ENCODE results near the gene BBS9. TPM values are rescaled to one million over a fixed set of nuclear protein-coding genes. Genes with fewer than 3 reads are reported as not detected.
"Not testable (repeated sequence)": the region's sequence is repeated elsewhere in the genome, so short reads cannot be mapped to it uniquely, and the experiment has no call there.

BBS9 gene
- total RNA-seq, 2 donors from 2014 or later: 23.0 to 28.6 TPM

DNA sequence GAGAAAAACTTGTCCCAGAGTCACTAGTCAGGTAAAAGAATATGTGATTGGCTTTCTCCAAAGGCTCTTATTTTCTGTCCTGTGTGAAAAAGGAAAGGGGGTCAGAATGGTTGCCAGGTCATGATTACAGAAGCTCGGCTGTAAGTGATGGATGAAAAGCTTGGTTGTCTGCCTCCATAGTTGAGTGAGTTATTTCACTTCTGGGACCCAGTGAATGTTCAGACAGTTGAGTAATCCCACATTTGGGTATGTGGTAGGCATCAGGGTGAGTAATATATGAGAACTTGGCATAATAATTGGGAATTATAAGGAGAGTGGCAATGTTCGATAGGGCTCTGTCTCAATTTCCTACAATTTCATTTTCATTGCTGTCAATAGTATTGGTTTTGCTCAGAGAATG is 72.5 kb downstream of the BBS9 start:
- Histone ChIP-seq H3K27me3 (replicated peaks; ENCODE audit: insufficient read depth) (no peaks in the 10 kb centered on the region), H3K27ac (no peak overlapping the region), H3K4me3 (no peak overlapping the region), H3K36me3 (no peaks in the 10 kb centered on the region), H3K4me1 (ENCODE audit: control insufficient read depth in 1 of 2, low read depth in 2 of 2) (no peaks in the 10 kb centered on the region), H3K9me3 (no peaks in the 10 kb centered on the region)
- TF ChIP-seq, protein P1, sequence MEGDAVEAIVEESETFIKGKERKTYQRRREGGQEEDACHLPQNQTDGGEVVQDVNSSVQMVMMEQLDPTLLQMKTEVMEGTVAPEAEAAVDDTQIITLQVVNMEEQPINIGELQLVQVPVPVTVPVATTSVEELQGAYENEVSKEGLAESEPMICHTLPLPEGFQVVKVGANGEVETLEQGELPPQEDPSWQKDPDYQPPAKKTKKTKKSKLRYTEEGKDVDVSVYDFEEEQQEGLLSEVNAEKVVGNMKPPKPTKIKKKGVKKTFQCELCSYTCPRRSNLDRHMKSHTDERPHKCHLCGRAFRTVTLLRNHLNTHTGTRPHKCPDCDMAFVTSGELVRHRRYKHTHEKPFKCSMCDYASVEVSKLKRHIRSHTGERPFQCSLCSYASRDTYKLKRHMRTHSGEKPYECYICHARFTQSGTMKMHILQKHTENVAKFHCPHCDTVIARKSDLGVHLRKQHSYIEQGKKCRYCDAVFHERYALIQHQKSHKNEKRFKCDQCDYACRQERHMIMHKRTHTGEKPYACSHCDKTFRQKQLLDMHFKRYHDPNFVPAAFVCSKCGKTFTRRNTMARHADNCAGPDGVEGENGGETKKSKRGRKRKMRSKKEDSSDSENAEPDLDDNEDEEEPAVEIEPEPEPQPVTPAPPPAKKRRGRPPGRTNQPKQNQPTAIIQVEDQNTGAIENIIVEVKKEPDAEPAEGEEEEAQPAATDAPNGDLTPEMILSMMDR (IDR thresholded peaks at IDR 0.05): no peak
- ATAC-seq (ENCODE audit: insufficient number of reproducible peaks, low FRiP score, low read depth): no peak
- DNase-seq (ENCODE audit: low spot score): no peak

DNA sequence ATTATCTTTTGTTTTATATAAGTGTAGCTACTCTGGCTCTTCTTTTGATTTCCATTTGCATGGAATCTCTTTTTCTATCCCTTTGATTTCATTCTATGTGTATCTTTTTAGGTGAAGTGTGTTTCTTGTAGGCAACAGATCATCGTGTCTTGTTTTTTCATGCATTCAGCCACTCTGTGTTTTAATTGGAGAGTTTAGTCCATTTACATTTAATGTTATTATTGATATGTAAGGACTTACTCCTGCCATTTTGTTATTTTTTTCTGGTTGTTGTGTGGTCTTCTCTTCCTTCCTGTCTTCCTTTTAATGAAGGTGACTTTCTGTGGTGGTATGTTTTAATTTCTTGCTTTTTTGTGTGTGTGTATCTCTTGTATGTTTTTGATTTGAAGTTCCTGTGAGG is 81.6 kb downstream of the BBS9 start:
- TF ChIP-seq, protein P1 (IDR thresholded peaks at IDR 0.05): no peak
- Histone ChIP-seq H3K36me3 (peaks cover 3% of the 10 kb centered on the region), H3K9me3 (peaks cover 14% of the 10 kb centered on the region), H3K27me3 (replicated peaks; ENCODE audit: insufficient read depth) (no peaks in the 10 kb centered on the region), H3K27ac (no peak overlapping the region), H3K4me1 (ENCODE audit: control insufficient read depth in 1 of 2, low read depth in 2 of 2) (no peaks in the 10 kb centered on the region), H3K4me3 (no peak overlapping the region)
- DNase-seq (ENCODE audit: low spot score) (no peak), ATAC-seq (ENCODE audit: insufficient number of reproducible peaks, low FRiP score, low read depth) (no peak)

- Histone ChIP-seq H3K36me3 (peaks cover 3% of the 10 kb centered on the region), H3K27ac (no peak overlapping the region), H3K9me3 (peaks cover 14% of the 10 kb centered on the region), H3K4me1 (ENCODE audit: control insufficient read depth in 1 of 2, low read depth in 2 of 2) (no peaks in the 10 kb centered on the region), H3K27me3 (replicated peaks; ENCODE audit: insufficient read depth) (no peaks in the 10 kb centered on the region), H3K4me3 (no peak overlapping the region)
- ATAC-seq (ENCODE audit: insufficient number of reproducible peaks, low FRiP score, low read depth) (no peak), DNase-seq (ENCODE audit: low spot score) (no peak)
- TF ChIP-seq, protein P1 (IDR thresholded peaks at IDR 0.05): no peak
These were observed 82.8 kb downstream of the BBS9 start for GRCh38 chr7:33212144-33212543.

DNA sequence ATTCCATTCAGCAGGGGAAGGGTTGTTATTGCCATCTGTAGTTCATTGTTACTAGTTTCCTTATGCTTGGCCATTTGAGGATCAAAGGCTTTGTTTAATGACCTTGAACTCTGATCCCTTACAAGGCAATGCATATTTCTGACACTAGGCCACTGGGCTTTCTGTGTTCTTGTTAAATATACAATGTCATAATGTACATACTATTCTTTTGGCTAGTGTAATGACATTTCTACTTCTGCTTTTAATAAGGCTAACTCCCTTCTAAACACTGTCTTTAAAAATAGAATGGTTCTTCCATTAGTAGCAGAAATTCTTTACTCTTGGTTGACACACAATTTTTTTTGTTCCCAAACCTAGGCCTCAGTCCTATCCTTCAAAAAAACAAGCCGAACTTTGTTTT is 86.6 kb downstream of the BBS9 start:
- H3K27ac ChIP-seq: no peak overlapping the region
- DNase-seq (ENCODE audit: low spot score) (no peak), ATAC-seq (ENCODE audit: insufficient number of reproducible peaks, low FRiP score, low read depth) (no peak)
- H3K9me3 ChIP-seq: peaks cover 10% of the 10 kb centered on the region
- H3K27me3 ChIP-seq (replicated peaks; ENCODE audit: insufficient read depth): no peaks in the 10 kb centered on the region
- no peak overlapping the region for H3K4me3 ChIP-seq
- no peaks in the 10 kb centered on the region for H3K4me1 ChIP-seq (ENCODE audit: control insufficient read depth in 1 of 2, low read depth in 2 of 2)
- H3K36me3 ChIP-seq: peaks cover 3% of the 10 kb centered on the region
- TF ChIP-seq, protein P1 (IDR thresholded peaks at IDR 0.05): no peak

GRCh38 chr7:33217595-33217994 is 88.2 kb downstream of the BBS9 start:
- TF ChIP-seq, protein P1 (IDR thresholded peaks at IDR 0.05): no peak
- no peaks in the 10 kb centered on the region for H3K27me3 ChIP-seq (replicated peaks; ENCODE audit: insufficient read depth)
- no peak overlapping the region for H3K27ac ChIP-seq
- DNase-seq (ENCODE audit: low spot score) (no peak), ATAC-seq (ENCODE audit: insufficient number of reproducible peaks, low FRiP score, low read depth) (no peak)
- peaks cover under 1% of the 10 kb centered on the region for H3K9me3 ChIP-seq
- no peak overlapping the region for H3K4me3 ChIP-seq
- no peaks in the 10 kb centered on the region for H3K36me3 ChIP-seq
- H3K4me1 ChIP-seq (ENCODE audit: control insufficient read depth in 1 of 2, low read depth in 2 of 2): no peaks in the 10 kb centered on the region

DNA sequence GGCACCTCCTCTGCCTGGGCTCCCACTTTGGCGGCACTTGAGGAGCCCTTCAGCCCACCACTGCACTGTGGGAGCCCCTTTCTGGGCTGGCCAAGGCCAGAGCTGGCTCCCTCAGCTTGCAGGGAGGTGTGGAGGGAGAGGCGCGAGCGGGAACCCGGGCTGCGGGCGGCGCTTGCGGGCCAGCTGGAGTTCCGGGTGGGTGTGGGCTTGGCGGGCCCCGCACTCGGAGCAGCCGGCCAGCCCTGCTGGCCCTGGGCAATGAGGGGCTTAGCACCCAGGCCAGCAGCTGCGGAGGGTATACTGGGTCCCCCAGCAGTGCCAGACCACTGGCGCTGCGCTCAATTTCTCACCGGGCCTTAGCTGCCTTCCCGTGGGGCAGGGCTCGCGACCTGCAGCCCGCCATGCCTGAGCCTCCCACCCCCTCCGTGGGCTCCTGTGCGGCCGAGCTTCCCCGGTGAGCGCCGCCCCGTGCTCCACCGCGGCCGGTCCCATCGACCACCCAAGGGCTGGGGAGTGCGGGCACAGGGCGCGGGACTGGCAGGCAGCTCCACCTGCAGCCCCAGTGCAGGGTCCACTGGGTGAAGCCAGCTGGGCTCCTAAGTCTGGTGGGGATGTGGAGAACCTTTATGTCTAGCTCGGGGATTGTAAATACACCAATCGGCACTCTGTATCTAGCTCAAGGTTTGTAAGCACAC is 89.6 kb downstream of the BBS9 start:
- H3K4me1 ChIP-seq (ENCODE audit: control insufficient read depth in 1 of 2, low read depth in 2 of 2); DNase-seq (ENCODE audit: low spot score); H3K27ac ChIP-seq; ATAC-seq (ENCODE audit: insufficient number of reproducible peaks, low FRiP score, low read depth); H3K36me3 ChIP-seq; H3K9me3 ChIP-seq; H3K4me3 ChIP-seq; H3K27me3 ChIP-seq (replicated peaks; ENCODE audit: insufficient read depth): not testable (repeated sequence)

All from thoracic aorta (tissue), 2 donors.